ENCODE measurements around the gene MACROD2.

GRCh38 chr20:15840636-15841301 is 1845.5 kb downstream of the MACROD2 start:
- no peak for TF ChIP-seq CTCF (IDR thresholded peaks at IDR 0.05)
- TF ChIP-seq POLR2A (IDR thresholded peaks at IDR 0.05) = no peak
